Naive thymus-derived CD4-positive, alpha-beta T cell (primary cell): Measurements from ENCODE around the gene WDR59. TPM values are rescaled to one million over a fixed set of nuclear protein-coding genes. Genes with fewer than 3 reads are reported as not detected.

Experiments used
- ATAC-seq: fragments of 150-1000 bp; cut with Tn5 transposase; 2 replicates; pipeline ENCODE4 v1.10.0; 2021; ENCODE audit warnings: mild to moderate bottlenecking, moderate library complexity
- CTCF ChIA-PET: fragments of 350-600 bp; sonication (Branson Sonifier 250); formaldehyde crosslinking; loops from one replicate; lab custom pipeline; 2021; ENCODE audit warnings: antibody characterized with exemption; lab: Charles Lee
- POLR2A ChIA-PET: fragments of 350-600 bp; sonication (Branson Sonifier 250); formaldehyde crosslinking; loops from one replicate; lab custom pipeline; 2021; ENCODE audit warnings: antibody characterized with exemption, inconsistent platforms; lab: Charles Lee
- DNase-seq, 9 donors: peaks; one replicate each; pipeline versions ENCODE4 v3.0.0 to v3.0.0-alpha.2; 2020 to 2022; ENCODE audit warnings: mixed read lengths in 1 of 9
- H3K27ac ChIP-seq: one replicate; pipeline ENCODE4 v1.7.0; 2013; ENCODE audit warnings: mild to moderate bottlenecking, low read depth, low read length, moderate library complexity
- H3K27me3 ChIP-seq, 2 donors: one replicate each; pipeline ENCODE4 v1.7.0; 2013; ENCODE audit warnings: low read length in 2 of 2, mild to moderate bottlenecking in 2 of 2, moderate library complexity in 2 of 2; ENCODE audit not compliant: control insufficient read depth in 2 of 2, insufficient read depth in 2 of 2
- H3K36me3 ChIP-seq, 3 experiments: 1 replicate in 2 of 3; 2 replicates in 1 of 3; pipeline ENCODE4 v1.7.0; 2013; ENCODE audit warnings: low read length in 3 of 3, mild to moderate bottlenecking in 3 of 3, moderate library complexity in 1 of 3; ENCODE audit not compliant: insufficient read depth in 3 of 3, control insufficient read depth in 2 of 3
- H3K4me1 ChIP-seq, 2 donors: one replicate each; pipeline ENCODE4 v1.7.0; 2013; ENCODE audit warnings: low read length in 2 of 2, mild to moderate bottlenecking in 2 of 2, moderate library complexity in 1 of 2; ENCODE audit not compliant: control insufficient read depth in 2 of 2, insufficient read depth in 2 of 2
- H3K4me3 ChIP-seq: 2 replicates; pipeline ENCODE4 v1.7.0; 2013; ENCODE audit warnings: mild to moderate bottlenecking, low read length
- H3K9me3 ChIP-seq, 3 experiments: 1 replicate in 2 of 3; 2 replicates in 1 of 3; pipeline ENCODE4 v1.7.0; 2013; ENCODE audit warnings: low read length in 3 of 3; ENCODE audit not compliant: control insufficient read depth in 2 of 3
- H3K27ac Mint-ChIP-seq, 9 donors: one replicate each; pipeline ENCODE4 v1.8.0; 2020 to 2022; ENCODE audit warnings: mixed read lengths in 9 of 9, mild to moderate bottlenecking in 8 of 9, moderate library complexity in 5 of 9, inconsistent platforms in 2 of 9
- H3K27me3 Mint-ChIP-seq, 5 donors: one replicate each; pipeline ENCODE4 v1.8.0; 2021 to 2022; ENCODE audit warnings: mixed read lengths in 5 of 5, mild to moderate bottlenecking in 1 of 5
- H3K36me3 Mint-ChIP-seq, 5 donors: one replicate each; pipeline ENCODE4 v1.8.0; 2020 to 2022; ENCODE audit warnings: mixed read lengths in 5 of 5, mild to moderate bottlenecking in 3 of 5, inconsistent platforms in 1 of 5
- H3K4me1 Mint-ChIP-seq, 7 donors: one replicate each; pipeline ENCODE4 v1.8.0; 2020 to 2022; ENCODE audit warnings: mixed read lengths in 7 of 7, mild to moderate bottlenecking in 3 of 7, inconsistent platforms in 1 of 7
- H3K4me3 Mint-ChIP-seq, 10 donors: one replicate each; pipeline ENCODE4 v1.8.0; 2020 to 2022; ENCODE audit warnings: mild to moderate bottlenecking in 10 of 10, mixed read lengths in 10 of 10, moderate library complexity in 6 of 10, inconsistent platforms in 2 of 10
- H3K9me3 Mint-ChIP-seq, 11 donors: one replicate each; pipeline ENCODE4 v1.8.0; 2020 to 2022; ENCODE audit warnings: mixed read lengths in 11 of 11, mild to moderate bottlenecking in 4 of 11, inconsistent platforms in 1 of 11, moderate library complexity in 1 of 11
- intact Hi-C, 2 donors: fragments of 100-400 bp; cut with micrococcal nuclease; formaldehyde crosslinking; loops; one replicate each; pipeline ENCODE4 v1.15.1; 2023
- polyA plus RNA-seq, 2 donors: library from polyadenylated mRNA; unstranded; fragments of 300-500 nt; fragmentation: Illumina TruSeq; gene quantifications; one replicate each; pipeline ENCODE4 v1.2.3, GENCODE V29; 2021
- total RNA-seq, 6 experiments: library from RNA in 5 of 6; stranded (reverse) in 5 of 6; gene quantifications; 1 replicate in 5 of 6; 2 replicates in 1 of 6; pipeline ENCODE4 v1.2.3 and lab custom pipeline; 2021 to 2026

WDR59 gene
- total and polyA plus RNA-seq, 7 experiments from 2014 or later = 11.6 to 130 (median 83.3) TPM

GRCh38 chr16:74868035-74868434 lies 116.9 kb downstream of the WDR59 start:
- intact Hi-C loops = loop anchor here (1.0 to 5.0 kb wide), 2 partner anchors 244 to 280 kb away; partner anchors contain the start of gene ZFP1 (in 1 of the 2)
- CTCF ChIA-PET = no interaction called here

GRCh38 chr16:74867281-74867849 lies 117.6 kb downstream of the WDR59 start:
- ChIA-PET POLR2A (interaction anchor here (1.3 kb wide), 1 partner anchor 167 kb away, joined by 4 read pairs; the partner anchor contains the start of gene MLKL), CTCF (no interaction called here)
- ATAC-seq (no peak), DNase-seq (no peak)
- H3K4me3 Mint-ChIP-seq = peak overlapping the region in 5 of 10 donors; percentile 39 to 60 (median 54)
- Histone ChIP-seq H3K4me1 (peaks cover 3 to 22% of the 10 kb centered on the region in 2 donors), H3K36me3 (no peaks in the 10 kb centered on the region), H3K27ac (peak overlapping the region; percentile 69), H3K9me3 (no peaks in the 10 kb centered on the region), H3K4me3 (no peak overlapping the region), H3K27me3 (no peaks in the 10 kb centered on the region)
- peaks cover 21 to 37% (median 29%) of the 10 kb centered on the region in 7 donors for H3K4me1 Mint-ChIP-seq
- H3K27me3 Mint-ChIP-seq = no peaks in the 10 kb centered on the region
- H3K9me3 Mint-ChIP-seq = peaks cover 0 to 1% (median 0%) of the 10 kb centered on the region in 11 donors
- intact Hi-C loops = loop anchor here in 1 of 2 donors (5.0 kb wide), 1 partner anchor 245 kb away; no protein-coding TSS in a partner anchor
- peaks cover 0 to 8% (median 4%) of the 10 kb centered on the region in 5 donors for H3K36me3 Mint-ChIP-seq
- peak overlapping the region; percentile 8 to 96 (median 95) for H3K27ac Mint-ChIP-seq

More at GRCh38 chr16:74868035-74868434, 116.9 kb downstream of the WDR59 start:
- POLR2A ChIA-PET = interaction anchor here (0.6 to 1.3 kb wide), 2 partner anchors 167 to 204 kb away, joined by 4 read pairs; partner anchors contain the start of gene MLKL
- Histone ChIP-seq H3K9me3 (no peaks in the 10 kb centered on the region), H3K4me1 (peaks cover 3 to 22% of the 10 kb centered on the region in 2 donors), H3K36me3 (no peaks in the 10 kb centered on the region), H3K4me3 (no peak overlapping the region), H3K27me3 (no peaks in the 10 kb centered on the region), H3K27ac (peak overlapping the region; percentile 69)
- DNase-seq (no peak), ATAC-seq (no peak)
- H3K36me3 Mint-ChIP-seq = peaks cover 0 to 8% (median 5%) of the 10 kb centered on the region in 5 donors
- peak overlapping the region in 8 of 10 donors; percentile 8 to 78 (median 54) for H3K4me3 Mint-ChIP-seq
- peak overlapping the region; percentile 8 to 96 (median 95) for H3K27ac Mint-ChIP-seq
- H3K27me3 Mint-ChIP-seq = no peaks in the 10 kb centered on the region
- peaks cover 16 to 33% (median 29%) of the 10 kb centered on the region in 7 donors for H3K4me1 Mint-ChIP-seq
- H3K9me3 Mint-ChIP-seq = peaks cover 0 to 1% (median 0%) of the 10 kb centered on the region in 11 donors

GRCh38 chr16:74865922-74866598 lies 118.9 kb downstream of the WDR59 start:
- ChIA-PET CTCF (interaction anchor here (0.5 kb wide), 1 partner anchor 557 kb away, joined by 3 read pairs; no protein-coding TSS in a partner anchor), POLR2A (no interaction called here)
- Histone ChIP-seq H3K27ac (no peak overlapping the region), H3K36me3 (no peaks in the 10 kb centered on the region), H3K27me3 (no peaks in the 10 kb centered on the region), H3K9me3 (no peaks in the 10 kb centered on the region), H3K4me1 (peaks cover 3 to 22% of the 10 kb centered on the region in 2 donors), H3K4me3 (no peak overlapping the region)
- no peak for DNase-seq
- H3K4me1 Mint-ChIP-seq = peaks cover 21 to 37% (median 29%) of the 10 kb centered on the region in 7 donors
- H3K4me3 Mint-ChIP-seq = no peak overlapping the region
- peak overlapping the region in 7 of 9 donors; percentile 32 to 81 (median 65) for H3K27ac Mint-ChIP-seq
- H3K36me3 Mint-ChIP-seq = peaks cover 0 to 3% (median 0%) of the 10 kb centered on the region in 5 donors
- intact Hi-C loops = loop anchor here in 1 of 2 donors (5.0 kb wide), 1 partner anchor 246 kb away; no protein-coding TSS in a partner anchor
- no peak for ATAC-seq
- no peaks in the 10 kb centered on the region for H3K27me3 Mint-ChIP-seq
- H3K9me3 Mint-ChIP-seq = peaks cover 0 to 1% (median 0%) of the 10 kb centered on the region in 11 donors

GRCh38 chr16:74862743-74863244 lies 122.1 kb downstream of the WDR59 start:
- Mint-ChIP-seq H3K9me3 (peaks cover 0 to 1% (median 0%) of the 10 kb centered on the region in 11 donors), H3K4me3 (no peak overlapping the region), H3K27ac (peak overlapping the region in 1 of 9 donors; percentile 55), H3K36me3 (no peaks in the 10 kb centered on the region), H3K27me3 (peaks cover 0 to 5% (median 0%) of the 10 kb centered on the region in 5 donors), H3K4me1 (peaks cover 7 to 19% (median 11%) of the 10 kb centered on the region in 7 donors)
- H3K4me3 ChIP-seq = no peak overlapping the region
- no peaks in the 10 kb centered on the region for H3K36me3 ChIP-seq
- ChIA-PET POLR2A (no interaction called here), CTCF (interaction anchor here (0.9 to 2.2 kb wide), 9 partner anchors 10 to 165 kb away, joined by 3 to 15 read pairs (median 4); no protein-coding TSS in a partner anchor)
- DNase-seq (peak in 6 of 9 donors; percentile 16 to 40 (median 30)), ATAC-seq (peak; percentile 57)
- no peak overlapping the region for H3K27ac ChIP-seq
- no peaks in the 10 kb centered on the region for H3K27me3 ChIP-seq
- intact Hi-C loops = loop anchor here (1.0 kb wide), 2 partner anchors 49 to 153 kb away; no protein-coding TSS in a partner anchor
- peaks cover 0 to 7% of the 10 kb centered on the region in 2 donors for H3K4me1 ChIP-seq
- H3K9me3 ChIP-seq = no peaks in the 10 kb centered on the region

GRCh38 chr16:74852500-74852875 lies 132.4 kb downstream of the WDR59 start:
- ATAC-seq = no peak
- Mint-ChIP-seq H3K27ac (no peak overlapping the region), H3K4me3 (no peak overlapping the region), H3K27me3 (no peaks in the 10 kb centered on the region), H3K4me1 (peaks cover 0 to 2% (median 0%) of the 10 kb centered on the region in 7 donors), H3K36me3 (no peaks in the 10 kb centered on the region), H3K9me3 (no peaks in the 10 kb centered on the region)
- Histone ChIP-seq H3K27me3 (no peaks in the 10 kb centered on the region), H3K27ac (no peak overlapping the region), H3K4me3 (no peak overlapping the region), H3K36me3 (no peaks in the 10 kb centered on the region), H3K4me1 (no peaks in the 10 kb centered on the region), H3K9me3 (no peaks in the 10 kb centered on the region)
- intact Hi-C loops = no loop called here
- DNase-seq = no peak
- POLR2A ChIA-PET = no interaction called here
- CTCF ChIA-PET = interaction anchor here (1.3 kb wide), 1 partner anchor 10 kb away, joined by 3 read pairs; no protein-coding TSS in a partner anchor

- peaks cover 0 to 5% (median 0%) of the 10 kb centered on the region in 5 donors for H3K27me3 Mint-ChIP-seq
- no peaks in the 10 kb centered on the region for H3K36me3 ChIP-seq
- no peaks in the 10 kb centered on the region for H3K9me3 ChIP-seq
- ChIA-PET POLR2A (no interaction called here), CTCF (interaction anchor here (1.9 kb wide), 1 partner anchor 13 kb away, joined by 4 read pairs; no protein-coding TSS in a partner anchor)
- no peaks in the 10 kb centered on the region for H3K27me3 ChIP-seq
- no peaks in the 10 kb centered on the region for H3K4me1 ChIP-seq
- H3K27ac ChIP-seq = no peak overlapping the region
- intact Hi-C loops = no loop called here
- no peaks in the 10 kb centered on the region for H3K36me3 Mint-ChIP-seq
- peaks cover 0 to 2% (median 0%) of the 10 kb centered on the region in 7 donors for H3K4me1 Mint-ChIP-seq
- no peak overlapping the region for H3K4me3 ChIP-seq
- DNase-seq (no peak), ATAC-seq (no peak)
- no peak overlapping the region for H3K4me3 Mint-ChIP-seq
- H3K9me3 Mint-ChIP-seq = no peaks in the 10 kb centered on the region
- no peak overlapping the region for H3K27ac Mint-ChIP-seq
These were observed 134.9 kb downstream of the WDR59 start for GRCh38 chr16:74850027-74850426.
